Esophagus muscularis mucosa (tissue), 4 donors: Measurements from ENCODE around the gene ARL11. TPM values are rescaled to one million over a fixed set of nuclear protein-coding genes. Genes with fewer than 3 reads are reported as not detected.
"Not testable (repeated sequence)": the region's sequence is repeated elsewhere in the genome, so short reads cannot be mapped to it uniquely, and the experiment has no call there.

Experiments
- DNase-seq: peaks from one replicate; pipeline ENCODE4 v3.0.0-alpha.2; 2017; ENCODE audit errors: extremely low spot score
- H3K27ac ChIP-seq, 4 donors: fragments of 200-600 bp; sonication (generic); replicated peaks in 1 of 4; 1 replicate in 3 of 4; 2 replicates in 1 of 4; pipeline ENCODE4 v1.5.1; 2016 to 2019; ENCODE audit warnings: mild to moderate bottlenecking in 1 of 4
- H3K27me3 ChIP-seq, 4 donors: fragments of 200-600 bp; sonication (generic); one replicate each; pipeline versions ENCODE4 v1.5.1 to v1.6.0; 2016 to 2019
- H3K36me3 ChIP-seq, 4 donors: fragments of 200-600 bp; sonication (generic); one replicate each; pipeline ENCODE4 v1.5.1; 2016 to 2019
- H3K4me1 ChIP-seq, 4 donors: fragments of 200-600 bp; sonication (generic); one replicate each; pipeline ENCODE4 v1.5.1; 2016 to 2019
- H3K4me3 ChIP-seq, 4 donors: fragments of 200-600 bp; sonication (generic); 1 replicate in 2 of 4; 2 replicates in 2 of 4; pipeline ENCODE4 v1.5.1; 2016 to 2019; ENCODE audit warnings: mild to moderate bottlenecking in 4 of 4, moderate library complexity in 1 of 4
- H3K9me3 ChIP-seq, 4 donors: fragments of 200-600 bp; sonication (generic); 1 replicate in 3 of 4; 2 replicates in 1 of 4; pipeline ENCODE4 v1.5.1; 2016 to 2019
- EP300 ChIP-seq: sonication (generic); formaldehyde crosslinking; IDR thresholded peaks from one replicate; pipeline ENCODE4 v1.6.1; 2017; ENCODE audit warnings: antibody characterized with exemption
- POLR2A ChIP-seq: fragments of 450-650 bp; IDR thresholded peaks from one replicate; pipeline ENCODE4 v1.6.1; 2017; ENCODE audit warnings: antibody characterized with exemption, moderate library complexity, mild to moderate bottlenecking, low read depth
- POLR2AphosphoS5 ChIP-seq, 2 donors: sonication (generic); formaldehyde crosslinking; IDR thresholded peaks; one replicate each; pipeline ENCODE4 v1.6.1; 2017; ENCODE audit warnings: antibody characterized with exemption in 2 of 2
- WGBS: methylation state at CpG from one replicate; pipeline ENCODE4 v1.1.5; 2018; 5-methylcytosine and 5-hydroxymethylcytosine counted together
- intact Hi-C: fragments of 100-400 bp; cut with DNase I; formaldehyde crosslinking; loops from one replicate; pipeline ENCODE4 v1.15.1; 2023
- total RNA-seq, 4 donors: library from RNA; depleted of rRNA; stranded (reverse); fragments of >200 nt; gene quantifications; one replicate each; pipeline versions ENCODE4 v1.1.0 to v1.2.1, GENCODE V29; 2016
- TF ChIP-seq, protein P1 (sequence below), 3 experiments: fragments of 200-600 bp in 2 of 3; fragments of 450-650 bp in 1 of 3; sonication (generic) in 2 of 3; IDR thresholded peaks; one replicate each; pipeline ENCODE4 v1.5.1; 2017 to 2019; ENCODE audit warnings: antibody characterized with exemption in 3 of 3, mild to moderate bottlenecking in 2 of 3, moderate library complexity in 1 of 3

ARL11 gene
- total RNA-seq, 4 donors from 2014 or later, result 0.13 to 0.83 (median 0.35) TPM

DNA sequence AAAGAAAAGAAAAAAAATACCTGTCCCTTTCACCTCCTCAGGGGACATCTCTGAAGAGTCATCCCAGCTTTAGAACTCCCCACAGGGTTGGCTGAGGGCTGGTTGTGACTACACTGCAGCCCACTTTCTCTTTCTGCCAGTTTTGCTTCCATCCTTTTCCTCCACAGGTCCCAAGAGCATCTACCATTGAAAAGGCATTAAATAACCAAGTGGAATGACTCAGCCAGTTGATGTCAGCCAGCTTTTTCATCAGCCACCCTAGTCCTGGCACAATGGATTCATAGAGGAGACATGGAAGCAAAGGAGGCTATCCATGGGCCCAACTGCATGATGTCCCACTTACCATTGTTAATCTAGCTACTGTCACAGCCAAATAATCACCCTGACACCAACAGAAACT is 33.7 kb upstream of the ARL11 start:
- no peak for DNase-seq
- Histone ChIP-seq H3K4me1 (no peaks in the 10 kb centered on the region), H3K4me3 (no peak overlapping the region), H3K27ac (no peak overlapping the region), H3K27me3 (no peaks in the 10 kb centered on the region), H3K36me3 (no peaks in the 10 kb centered on the region), H3K9me3 (no peaks in the 10 kb centered on the region)
- TF ChIP-seq, protein P1, sequence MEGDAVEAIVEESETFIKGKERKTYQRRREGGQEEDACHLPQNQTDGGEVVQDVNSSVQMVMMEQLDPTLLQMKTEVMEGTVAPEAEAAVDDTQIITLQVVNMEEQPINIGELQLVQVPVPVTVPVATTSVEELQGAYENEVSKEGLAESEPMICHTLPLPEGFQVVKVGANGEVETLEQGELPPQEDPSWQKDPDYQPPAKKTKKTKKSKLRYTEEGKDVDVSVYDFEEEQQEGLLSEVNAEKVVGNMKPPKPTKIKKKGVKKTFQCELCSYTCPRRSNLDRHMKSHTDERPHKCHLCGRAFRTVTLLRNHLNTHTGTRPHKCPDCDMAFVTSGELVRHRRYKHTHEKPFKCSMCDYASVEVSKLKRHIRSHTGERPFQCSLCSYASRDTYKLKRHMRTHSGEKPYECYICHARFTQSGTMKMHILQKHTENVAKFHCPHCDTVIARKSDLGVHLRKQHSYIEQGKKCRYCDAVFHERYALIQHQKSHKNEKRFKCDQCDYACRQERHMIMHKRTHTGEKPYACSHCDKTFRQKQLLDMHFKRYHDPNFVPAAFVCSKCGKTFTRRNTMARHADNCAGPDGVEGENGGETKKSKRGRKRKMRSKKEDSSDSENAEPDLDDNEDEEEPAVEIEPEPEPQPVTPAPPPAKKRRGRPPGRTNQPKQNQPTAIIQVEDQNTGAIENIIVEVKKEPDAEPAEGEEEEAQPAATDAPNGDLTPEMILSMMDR (IDR thresholded peaks at IDR 0.05), result no peak
- TF ChIP-seq EP300 (no peak), POLR2AphosphoS5 (IDR thresholded peaks at IDR 0.05) (no peak), POLR2A (no peak)
- intact Hi-C loops, result no loop called here

GRCh38 chr13:49596221-49596620 is 32.1 kb upstream of the ARL11 start:
- no peaks in the 10 kb centered on the region for H3K4me1 ChIP-seq
- TF ChIP-seq, protein P1 (IDR thresholded peaks at IDR 0.05), result no peak
- TF ChIP-seq POLR2AphosphoS5 (IDR thresholded peaks at IDR 0.05) (no peak), EP300 (no peak), POLR2A (no peak)
- H3K9me3 ChIP-seq, result no peaks in the 10 kb centered on the region
- no peaks in the 10 kb centered on the region for H3K36me3 ChIP-seq
- 67% methylated on average over 2 of the region's 2 CpGs for WGBS
- no peaks in the 10 kb centered on the region for H3K27me3 ChIP-seq
- intact Hi-C loops, result no loop called here
- no peak overlapping the region for H3K4me3 ChIP-seq
- H3K27ac ChIP-seq, result no peak overlapping the region
- DNase-seq, result no peak

GRCh38 chr13:49597043-49597641 is 31.2 kb upstream of the ARL11 start:
- intact Hi-C loops, result no loop called here
- H3K27me3 ChIP-seq, result no peaks in the 10 kb centered on the region
- no peak overlapping the region for H3K4me3 ChIP-seq
- H3K27ac ChIP-seq, result no peak overlapping the region
- no peak for DNase-seq
- H3K36me3 ChIP-seq, result no peaks in the 10 kb centered on the region
- WGBS, result 87% methylated on average over 11 of the region's 11 CpGs
- H3K9me3 ChIP-seq, result no peaks in the 10 kb centered on the region
- no peaks in the 10 kb centered on the region for H3K4me1 ChIP-seq
- TF ChIP-seq, protein P1 (IDR thresholded peaks at IDR 0.05), result no peak
- no peak for TF ChIP-seq EP300
- TF ChIP-seq POLR2AphosphoS5 (IDR thresholded peaks at IDR 0.05), result no peak
- no peak for TF ChIP-seq POLR2A

DNA sequence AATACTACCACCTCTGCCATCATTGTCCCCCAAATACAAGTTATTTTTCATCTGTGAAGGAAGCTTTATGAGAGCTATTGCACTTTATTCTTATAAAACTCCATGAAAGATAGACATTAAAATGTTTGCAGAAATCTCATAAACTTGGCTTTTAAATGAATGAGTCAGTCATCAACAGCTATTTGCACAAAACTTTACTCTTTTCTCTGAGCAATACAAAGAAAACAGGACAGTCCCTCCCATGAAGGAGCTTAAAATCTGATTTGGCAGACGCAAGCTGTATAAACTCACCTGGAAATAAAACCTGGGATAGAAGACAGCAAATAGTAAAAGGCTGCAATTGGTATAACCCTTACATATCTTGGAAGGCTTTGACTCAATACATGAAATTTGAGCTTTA is 26.3 kb upstream of the ARL11 start:
- intact Hi-C loops, result loop anchor here (10.0 kb wide), 1 partner anchor 157 kb away; the partner anchor contains the start of genes CAB39L and SETDB2
- DNase-seq, result no peak
- 73% methylated on average over 1 of the region's 1 CpG for WGBS

DNA sequence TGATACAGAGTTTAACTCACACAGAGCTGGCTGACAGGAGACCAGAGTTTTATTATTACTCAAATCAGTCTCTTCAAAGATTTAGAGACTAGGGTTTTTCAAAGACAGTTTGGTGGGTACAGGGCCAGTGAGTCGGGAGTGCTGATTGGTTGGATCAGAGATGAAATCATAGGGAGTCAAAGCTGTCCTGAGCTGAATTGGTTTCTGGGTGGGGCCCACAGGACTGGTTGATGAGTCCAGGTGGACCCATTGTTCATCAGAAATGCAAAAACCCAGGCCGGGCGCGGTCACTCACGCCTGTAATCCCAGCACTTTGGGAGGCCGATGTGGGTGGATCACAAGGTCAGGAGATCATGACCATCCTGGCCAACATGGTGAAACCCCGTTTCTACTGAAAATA is 25.7 kb upstream of the ARL11 start:
- not testable (repeated sequence) for H3K4me3 ChIP-seq, H3K27me3 ChIP-seq, H3K36me3 ChIP-seq, H3K4me1 ChIP-seq, H3K27ac ChIP-seq, H3K9me3 ChIP-seq, DNase-seq
- intact Hi-C loops, result loop anchor here (10.0 kb wide), 1 partner anchor 158 kb away; the partner anchor contains the start of genes CAB39L and SETDB2
- 95% methylated on average over 7 of the region's 7 CpGs for WGBS

More for the DNA sequence above, 26.3 kb upstream of the ARL11 start:
- no peak overlapping the region for H3K4me3 ChIP-seq
- H3K9me3 ChIP-seq, result no peaks in the 10 kb centered on the region
- H3K4me1 ChIP-seq, result peaks cover 0 to 9% (median 0%) of the 10 kb centered on the region in 4 donors
- TF ChIP-seq, protein P1 (IDR thresholded peaks at IDR 0.05), result no peak
- TF ChIP-seq EP300 (no peak), POLR2A (no peak), POLR2AphosphoS5 (IDR thresholded peaks at IDR 0.05) (no peak)
- no peak overlapping the region for H3K27ac ChIP-seq
- H3K36me3 ChIP-seq, result no peaks in the 10 kb centered on the region
- no peaks in the 10 kb centered on the region for H3K27me3 ChIP-seq
